NCI-H1930 (cell line): Measurements from ENCODE around the gene CDK2.

Experiments used
- DNase-seq, 2 experiments: peaks; one replicate each; lab custom pipeline; 2025; lab: John Stamatoyannopoulos, UW

CDK2 gene

GRCh38 chr12:56011509-56012090 is 45.0 kb downstream of the CDK2 start:
- no peak for DNase-seq

GRCh38 chr12:56013482-56013881 is 46.9 kb downstream of the CDK2 start:
- DNase-seq: no peak

- no peak for DNase-seq
These were observed 47.6 kb downstream of the CDK2 start for GRCh38 chr12:56014205-56014604.

DNA sequence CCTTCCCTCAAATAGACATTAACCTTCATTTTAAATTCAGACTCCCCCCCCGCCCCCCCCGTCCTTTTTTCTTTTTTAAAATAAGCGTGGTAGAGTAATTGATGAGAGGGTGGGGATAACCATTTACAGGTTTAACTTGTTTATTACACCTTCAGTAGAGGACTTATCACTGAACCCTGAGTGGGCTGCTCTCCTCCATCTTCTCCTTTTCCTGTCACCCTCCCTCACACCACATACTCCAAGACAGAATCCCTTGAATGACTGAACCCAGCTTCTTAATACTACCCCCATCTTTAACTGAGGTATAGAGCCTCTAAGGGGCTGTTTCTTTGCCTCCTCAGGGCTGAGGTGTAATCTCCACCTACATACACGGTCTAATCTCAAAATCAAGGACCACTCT is 50.6 kb downstream of the CDK2 start:
- DNase-seq: no peak

DNA sequence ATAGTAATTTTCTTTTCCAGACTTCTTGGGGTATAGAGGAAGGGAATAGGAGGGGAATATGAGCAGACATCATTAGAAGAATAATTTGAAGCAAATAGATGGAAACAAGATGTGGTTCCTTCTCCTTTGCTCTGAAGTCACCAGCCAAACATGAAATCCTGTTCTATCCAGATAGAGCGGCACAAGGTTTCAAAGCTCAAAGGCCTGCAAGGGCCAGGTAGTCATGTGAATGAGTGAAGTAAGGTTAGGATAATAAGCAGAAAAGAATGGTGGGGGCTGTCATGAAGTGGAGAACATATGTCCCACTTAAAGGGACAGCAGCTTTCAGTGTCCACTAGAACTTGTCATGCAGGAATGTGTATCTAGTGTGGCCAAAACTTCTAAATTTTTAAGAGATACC is 51.7 kb downstream of the CDK2 start:
- DNase-seq: no peak

DNA sequence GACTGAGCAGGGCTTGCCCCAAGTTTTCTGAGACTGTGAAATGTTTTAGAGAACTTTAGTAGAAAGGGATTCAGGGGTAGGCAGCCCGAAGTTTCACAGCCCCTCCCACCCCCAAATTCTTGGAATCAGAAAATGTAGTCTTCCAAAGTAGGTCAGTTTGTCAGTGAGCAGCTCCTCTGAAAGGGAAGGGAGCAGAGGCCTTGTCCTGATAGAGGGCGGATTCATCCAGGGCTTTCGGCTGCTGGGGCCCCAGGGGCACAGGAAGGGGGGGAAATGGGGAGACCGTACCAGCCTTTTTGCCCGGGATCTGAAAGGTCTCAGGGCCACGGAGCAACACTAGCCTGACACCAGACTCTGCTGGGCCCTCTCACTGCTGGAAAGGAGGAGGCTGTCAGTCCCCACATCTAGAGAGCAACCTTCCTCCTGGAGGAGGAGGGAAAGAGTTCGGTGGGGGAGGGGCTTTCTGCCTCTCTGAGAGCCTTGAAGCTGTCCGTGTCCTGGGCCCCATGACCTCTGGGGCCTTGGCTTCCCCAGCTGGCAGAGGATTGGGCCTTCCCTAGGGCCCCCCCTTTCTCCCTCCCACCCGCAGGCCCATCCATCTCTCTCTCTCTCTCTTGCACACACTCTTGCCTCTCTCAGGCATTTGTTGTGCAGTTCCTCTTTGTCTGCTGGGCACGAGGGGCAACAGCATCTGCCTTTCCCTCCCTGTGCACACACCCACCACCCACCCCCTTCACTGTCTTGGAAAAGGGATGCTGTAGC is 54.0 kb downstream of the CDK2 start, which contains the start of gene IKZF4:
TSS of gene IKZF4 (plus strand) at position 621 of the 762 bp plus-strand sequence. CDS start 451 bp downstream, outside the sequence.
- no peak for DNase-seq

DNA sequence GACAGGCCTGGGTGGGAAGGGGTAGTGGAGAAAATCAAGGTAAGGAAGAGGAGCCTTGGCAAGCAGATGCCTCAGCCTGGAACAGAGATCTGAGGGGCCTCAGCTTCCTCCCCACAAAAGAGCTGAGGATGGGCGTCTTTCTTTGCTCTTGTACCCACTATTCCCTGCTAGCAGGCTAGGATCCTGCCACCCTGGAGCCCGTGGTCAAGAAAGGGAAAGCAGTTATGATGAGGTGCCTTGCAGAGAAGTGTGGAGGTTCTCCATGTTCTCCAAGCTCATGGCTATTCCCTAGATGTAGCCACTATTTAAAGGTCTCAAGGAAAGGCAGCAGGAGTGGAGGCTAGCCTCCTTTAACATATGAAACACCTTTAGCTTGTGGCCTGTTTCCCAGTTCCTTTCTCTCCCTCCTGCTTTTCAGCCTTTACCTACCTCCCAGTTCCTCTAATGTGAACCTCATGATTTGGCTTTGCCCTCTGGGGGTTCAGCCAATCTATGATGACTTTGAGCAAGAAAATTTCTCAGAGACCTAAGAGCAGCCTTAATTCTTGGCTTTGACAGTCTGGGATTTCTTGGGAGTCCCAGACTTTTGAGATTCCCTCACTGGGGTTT is 55.4 kb downstream of the CDK2 start:
- no peak for DNase-seq
